GM18520 (cell line): ENCODE data around the gene CEMIP2.
"Not testable (repeated sequence)": the region's sequence is repeated elsewhere in the genome, so short reads cannot be mapped to it uniquely, and the experiment has no call there.

Source experiments
- ATAC-seq: cut with Tn5 transposase; IDR thresholded peaks from one replicate; pipeline ENCODE4 v1.9.1; 2021; ENCODE audit not compliant: unreplicated experiment

CEMIP2 gene

GRCh38 chr9:71710856-71711255, 57.5 kb downstream of the CEMIP2 start:
- ATAC-seq = no peak

GRCh38 chr9:71710201-71710600, 58.1 kb downstream of the CEMIP2 start:
- ATAC-seq = no peak

- ATAC-seq = no peak
Measured at GRCh38 chr9:71709384-71709783, 58.9 kb downstream of the CEMIP2 start.

GRCh38 chr9:71706176-71706575, 62.1 kb downstream of the CEMIP2 start:
- no peak for ATAC-seq

- no peak for ATAC-seq
Measured at GRCh38 chr9:71704796-71705195, 63.5 kb downstream of the CEMIP2 start.

- no peak for ATAC-seq
Measured at GRCh38 chr9:71703172-71703872, 65.0 kb downstream of the CEMIP2 start.

- ATAC-seq = no peak
Measured at GRCh38 chr9:71697882-71698281, 70.4 kb downstream of the CEMIP2 start.

GRCh38 chr9:71694332-71694731, 74.0 kb downstream of the CEMIP2 start:
- no peak for ATAC-seq

GRCh38 chr9:71693607-71694006, 74.7 kb downstream of the CEMIP2 start:
- no peak for ATAC-seq

GRCh38 chr9:71692337-71692736, 76.0 kb downstream of the CEMIP2 start:
- no peak for ATAC-seq

GRCh38 chr9:71691576-71691975, 76.7 kb downstream of the CEMIP2 start:
- ATAC-seq = not testable (repeated sequence)

GRCh38 chr9:71690689-71691435, 77.5 kb downstream of the CEMIP2 start:
- ATAC-seq = no peak

- no peak for ATAC-seq
Measured at GRCh38 chr9:71690063-71690688, 78.1 kb downstream of the CEMIP2 start.

GRCh38 chr9:71687676-71688075, 80.6 kb downstream of the CEMIP2 start:
- no peak for ATAC-seq

- ATAC-seq = no peak
Measured at GRCh38 chr9:71685988-71686387, 82.3 kb downstream of the CEMIP2 start.

GRCh38 chr9:71685394-71685793, 82.9 kb downstream of the CEMIP2 start:
- ATAC-seq = no peak

- no peak for ATAC-seq
Measured at GRCh38 chr9:71684566-71684965, 83.7 kb downstream of the CEMIP2 start.

GRCh38 chr9:71683598-71684235, 84.6 kb downstream of the CEMIP2 start:
- no peak for ATAC-seq

- ATAC-seq = no peak
Measured at GRCh38 chr9:71681708-71682272, 86.5 kb downstream of the CEMIP2 start.

GRCh38 chr9:71681104-71681707, 87.1 kb downstream of the CEMIP2 start:
- no peak for ATAC-seq
